Naive thymus-derived CD8-positive, alpha-beta T cell (primary cell): ENCODE results near the gene FNDC8. TPM values are rescaled to one million over a fixed set of nuclear protein-coding genes. Genes with fewer than 3 reads are reported as not detected.
"Not testable (repeated sequence)": the region's sequence is repeated elsewhere in the genome, so short reads cannot be mapped to it uniquely, and the experiment has no call there.

ENCODE experiments used
- ATAC-seq, 2 donors: fragments of 150-1000 bp; cut with Tn5 transposase in 1 of 2; sonication (Bioruptor Pico), chemical (Tn5 transposase) in 1 of 2; 1 replicate in 1 of 2; 2 replicates in 1 of 2; pipeline ENCODE4 v1.10.0; 2021; ENCODE audit warnings: mild to moderate bottlenecking in 2 of 2, moderate library complexity in 2 of 2
- POLR2A ChIA-PET: fragments of 350-600 bp; sonication (Branson Sonifier 250); formaldehyde crosslinking; loops from one replicate; lab custom pipeline; 2021; ENCODE audit warnings: antibody characterized with exemption; lab: Charles Lee
- DNase-seq, 10 donors: peaks; one replicate each; pipeline versions ENCODE4 v3.0.0 to v3.0.0-alpha.2; 2020 to 2022
- H3K27ac Mint-ChIP-seq, 10 donors: one replicate each; pipeline ENCODE4 v1.8.0; 2020 to 2022; ENCODE audit warnings: mild to moderate bottlenecking in 10 of 10, mixed read lengths in 10 of 10, moderate library complexity in 4 of 10, inconsistent platforms in 1 of 10
- H3K27me3 Mint-ChIP-seq, 5 donors: one replicate each; pipeline ENCODE4 v1.8.0; 2021 to 2022; ENCODE audit warnings: mixed read lengths in 5 of 5
- H3K36me3 Mint-ChIP-seq, 3 donors: one replicate each; pipeline ENCODE4 v1.8.0; 2020 to 2022; ENCODE audit warnings: mixed read lengths in 3 of 3, mild to moderate bottlenecking in 2 of 3, inconsistent platforms in 1 of 3
- H3K4me1 Mint-ChIP-seq, 4 donors: one replicate each; pipeline ENCODE4 v1.8.0; 2021 to 2022; ENCODE audit warnings: mixed read lengths in 4 of 4
- H3K4me3 Mint-ChIP-seq, 10 donors: one replicate each; pipeline ENCODE4 v1.8.0; 2020 to 2022; ENCODE audit warnings: mild to moderate bottlenecking in 10 of 10, mixed read lengths in 10 of 10, moderate library complexity in 6 of 10, inconsistent platforms in 1 of 10
- H3K9me3 Mint-ChIP-seq, 9 donors: one replicate each; pipeline ENCODE4 v1.8.0; 2020 to 2022; ENCODE audit warnings: mixed read lengths in 9 of 9, mild to moderate bottlenecking in 3 of 9, inconsistent platforms in 1 of 9, moderate library complexity in 1 of 9
- polyA plus RNA-seq, 3 donors: library from polyadenylated mRNA; unstranded; fragments of 300-500 nt; fragmentation: Illumina TruSeq; gene quantifications; one replicate each; pipeline ENCODE4 v1.2.3, GENCODE V29; 2021
- total RNA-seq, 8 experiments: library from RNA in 2 of 8; stranded (reverse) in 2 of 8; gene quantifications; one replicate each; pipeline ENCODE4 v1.2.3 and lab custom pipeline; 2021 to 2026

FNDC8 gene
- total and polyA plus RNA-seq, 5 experiments from 2014 or later: not detected

DNA sequence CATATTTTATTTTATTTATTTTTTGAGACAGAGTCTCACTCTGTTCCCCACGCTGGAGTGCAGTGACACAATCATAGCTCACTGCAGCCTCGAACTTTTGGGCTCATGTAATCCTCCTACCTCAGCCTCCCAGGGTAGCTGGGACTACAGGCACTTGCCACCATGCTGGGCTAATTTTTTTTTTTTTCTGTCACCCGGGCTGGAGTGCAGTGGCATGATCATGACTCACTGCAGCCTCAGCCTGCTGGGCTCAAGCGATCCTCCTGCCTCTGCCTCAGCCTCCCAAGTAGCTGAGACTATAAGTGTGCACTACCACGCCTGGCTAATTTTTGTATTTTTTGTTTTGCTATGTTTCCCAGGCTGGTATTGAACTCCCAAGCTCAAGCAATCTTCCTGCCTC lies 43.3 kb downstream of the FNDC8 start:
- Mint-ChIP-seq H3K27ac (peak overlapping the region in 5 of 10 donors; percentile 31 to 82 (median 75)), H3K9me3 (peaks cover 0 to 6% (median 2%) of the 10 kb centered on the region in 9 donors), H3K4me1 (peaks cover 33 to 51% (median 46%) of the 10 kb centered on the region in 4 donors), H3K27me3 (no peaks in the 10 kb centered on the region), H3K36me3 (no peaks in the 10 kb centered on the region), H3K4me3 (peak overlapping the region in 1 of 10 donors; percentile 46)
- POLR2A ChIA-PET: interaction anchor here (0.6 to 1.1 kb wide), 4 partner anchors 46 to 359 kb away, joined by 3 to 4 read pairs (median 3); no protein-coding TSS in a partner anchor
- no peak for DNase-seq
- ATAC-seq: no peak

DNA sequence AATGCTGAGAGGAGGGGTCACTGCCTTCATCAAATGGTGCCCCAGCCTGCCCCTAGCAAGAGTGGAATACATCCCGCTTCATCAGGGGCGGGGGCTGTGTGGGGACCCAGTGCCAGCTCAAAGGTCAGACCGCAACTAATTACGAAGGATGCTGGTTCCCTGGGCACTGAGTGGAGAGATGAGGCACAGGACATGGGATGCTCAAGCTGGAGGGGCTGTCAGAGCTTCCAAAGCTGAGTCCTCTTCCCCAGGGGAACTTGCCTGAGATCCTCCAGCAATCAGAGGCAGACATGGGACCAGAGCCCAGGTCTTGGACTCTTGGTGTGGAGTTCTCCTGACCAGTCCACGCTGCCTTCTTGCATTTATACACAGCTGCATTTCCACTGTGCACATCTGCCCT lies 45.1 kb downstream of the FNDC8 start:
- H3K4me3 Mint-ChIP-seq: no peak overlapping the region
- peak overlapping the region in 3 of 10 donors; percentile 29 to 65 (median 48) for H3K27ac Mint-ChIP-seq
- ATAC-seq: no peak
- no peaks in the 10 kb centered on the region for H3K36me3 Mint-ChIP-seq
- H3K27me3 Mint-ChIP-seq: no peaks in the 10 kb centered on the region
- DNase-seq: no peak
- peaks cover 23 to 38% (median 32%) of the 10 kb centered on the region in 4 donors for H3K4me1 Mint-ChIP-seq
- POLR2A ChIA-PET: interaction anchor here (0.7 to 1.6 kb wide), 3 partner anchors 27 to 581 kb away, joined by 3 to 7 read pairs (median 4); no protein-coding TSS in a partner anchor
- H3K9me3 Mint-ChIP-seq: no peaks in the 10 kb centered on the region

DNA sequence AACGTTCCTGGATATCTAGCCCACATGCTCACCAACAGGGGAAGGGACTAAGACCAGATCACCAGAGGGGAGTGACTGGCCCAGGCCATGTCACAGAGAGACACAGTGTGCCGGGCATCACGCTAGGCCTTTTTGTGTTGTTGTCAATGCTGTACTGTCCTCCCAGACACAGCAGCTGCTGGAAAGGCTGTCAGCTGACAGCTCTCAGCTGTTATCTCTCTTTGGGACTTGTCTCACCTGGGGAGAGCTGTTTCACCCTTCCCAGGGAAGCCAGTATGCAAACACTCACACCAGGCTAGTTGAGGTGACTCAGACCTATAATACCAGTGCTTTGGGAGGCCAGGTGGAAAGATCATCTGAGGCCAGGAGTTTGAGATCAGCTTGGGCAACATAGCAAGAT lies 45.6 kb downstream of the FNDC8 start:
- no peak for ATAC-seq
- H3K4me1 Mint-ChIP-seq: peaks cover 21 to 37% (median 31%) of the 10 kb centered on the region in 4 donors
- POLR2A ChIA-PET: interaction anchor here (0.7 to 4.6 kb wide), 5 partner anchors 48 to 580 kb away, joined by 3 to 29 read pairs (median 4); no protein-coding TSS in a partner anchor

DNA sequence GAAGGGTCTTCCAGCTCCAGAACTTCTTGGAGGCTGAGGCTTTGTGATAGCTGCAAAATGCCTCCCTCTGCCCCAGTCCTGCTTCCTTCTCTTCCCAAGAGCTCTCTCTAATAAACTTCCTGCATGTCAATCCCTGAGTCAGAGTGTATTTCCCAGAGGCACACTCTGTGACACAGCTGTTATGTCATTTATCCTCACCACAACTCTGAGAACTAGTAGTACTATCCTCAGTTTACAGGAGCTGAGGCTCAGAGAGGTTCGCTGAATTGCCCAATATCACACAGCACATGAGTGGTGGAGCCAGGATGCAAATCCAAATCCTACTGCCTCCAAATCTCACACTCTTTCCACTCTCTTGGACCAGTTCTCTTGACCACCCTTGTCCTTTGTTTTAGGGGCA lies 46.3 kb downstream of the FNDC8 start:
- DNase-seq (no peak), ATAC-seq (no peak)
- Mint-ChIP-seq H3K4me3 (no peak overlapping the region), H3K9me3 (no peaks in the 10 kb centered on the region), H3K36me3 (no peaks in the 10 kb centered on the region), H3K27me3 (no peaks in the 10 kb centered on the region), H3K27ac (peak overlapping the region in 1 of 10 donors; percentile 11), H3K4me1 (peaks cover 19 to 37% (median 30%) of the 10 kb centered on the region in 4 donors)
- POLR2A ChIA-PET: interaction anchor here (0.7 to 4.6 kb wide), 4 partner anchors 47 to 579 kb away, joined by 3 to 29 read pairs (median 4); no protein-coding TSS in a partner anchor

More for the DNA sequence above, 45.6 kb downstream of the FNDC8 start:
- H3K9me3 Mint-ChIP-seq: no peaks in the 10 kb centered on the region
- no peaks in the 10 kb centered on the region for H3K36me3 Mint-ChIP-seq
- H3K4me3 Mint-ChIP-seq: no peak overlapping the region
- H3K27me3 Mint-ChIP-seq: no peaks in the 10 kb centered on the region
- DNase-seq: no peak
- peak overlapping the region in 2 of 10 donors; percentile 42 to 48 for H3K27ac Mint-ChIP-seq

DNA sequence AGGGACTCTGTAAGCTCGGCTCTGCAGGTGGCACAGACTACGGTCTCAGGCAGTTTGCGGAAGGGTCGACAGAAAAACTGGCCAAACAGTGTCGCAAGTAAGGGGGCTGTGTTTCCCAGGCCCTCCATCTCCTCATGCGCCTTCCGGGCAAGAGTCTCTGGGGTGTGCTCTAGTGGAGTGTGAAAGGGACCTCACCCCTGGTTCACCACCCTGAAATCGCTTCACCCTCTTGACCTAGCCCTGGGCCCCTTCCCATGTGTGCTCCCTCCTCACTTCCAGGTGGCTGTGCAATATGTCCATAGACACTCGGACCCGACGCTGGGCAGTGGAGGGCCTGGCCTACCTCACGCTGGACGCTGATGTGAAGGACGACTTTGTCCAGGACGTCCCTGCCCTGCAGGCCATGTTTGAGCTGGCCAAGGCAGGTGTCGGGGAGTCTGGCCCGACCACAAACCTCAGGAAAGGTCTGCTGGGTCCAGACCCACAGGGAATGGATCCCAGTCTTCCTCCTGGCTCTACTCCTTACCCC lies 48.5 kb downstream of the FNDC8 start:
- Mint-ChIP-seq H3K9me3 (no peaks in the 10 kb centered on the region), H3K36me3 (no peaks in the 10 kb centered on the region), H3K27ac (peak overlapping the region in 2 of 10 donors; percentile 45 to 73), H3K4me1 (peaks cover 18 to 46% (median 42%) of the 10 kb centered on the region in 4 donors), H3K4me3 (no peak overlapping the region), H3K27me3 (no peaks in the 10 kb centered on the region)
- DNase-seq: no peak
- ATAC-seq: no peak
- POLR2A ChIA-PET: interaction anchor here (0.5 to 4.6 kb wide), 10 partner anchors 9 to 370 kb away, joined by 3 to 29 read pairs (median 4); partner anchors contain the start of gene SLFN5

DNA sequence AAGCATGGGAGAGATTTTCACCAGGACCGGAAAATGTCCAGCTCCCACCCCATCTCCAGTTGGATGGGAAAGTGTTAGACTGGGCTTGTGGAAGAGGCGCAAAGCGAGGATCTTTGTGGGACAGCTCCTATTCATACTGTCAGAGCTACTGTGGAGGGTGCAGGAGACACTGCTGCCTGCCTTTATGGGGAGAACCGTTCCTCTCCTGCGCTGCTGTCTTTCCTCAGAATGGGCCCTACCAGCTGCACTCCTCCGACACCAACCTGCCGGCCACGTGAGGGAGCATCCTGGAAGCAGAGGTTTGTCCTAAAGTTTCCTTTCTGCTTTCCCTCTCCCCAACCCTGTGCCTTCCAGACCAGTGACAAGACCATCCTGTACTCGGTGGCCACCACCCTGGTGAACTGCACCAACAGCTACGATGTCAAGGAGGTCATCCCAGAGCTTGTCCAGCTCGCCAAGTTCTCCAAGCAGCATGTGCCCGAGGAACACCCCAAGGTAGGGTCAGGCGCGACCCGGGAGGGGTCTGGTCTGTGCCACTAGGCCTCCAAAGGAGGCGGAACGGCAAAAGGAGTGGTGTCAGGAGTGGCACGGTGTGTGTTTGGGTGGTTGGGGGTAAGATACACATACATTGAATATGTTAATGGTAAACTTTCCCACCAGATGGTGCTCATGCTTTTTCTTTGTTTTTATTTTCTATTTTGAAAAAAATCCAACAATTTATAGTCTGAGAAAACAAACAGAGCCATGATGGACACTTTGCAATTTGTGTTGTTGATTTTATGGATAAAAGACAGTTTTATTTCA lies 49.8 kb downstream of the FNDC8 start:
- Mint-ChIP-seq H3K4me3 (peak overlapping the region; percentile 48 to 84 (median 60)), H3K27ac (peak overlapping the region; percentile 55 to 96 (median 91)), H3K27me3 (no peaks in the 10 kb centered on the region), H3K9me3 (no peaks in the 10 kb centered on the region), H3K4me1 (peaks cover 23 to 51% (median 48%) of the 10 kb centered on the region in 4 donors), H3K36me3 (no peaks in the 10 kb centered on the region)
- DNase-seq (peak in 8 of 10 donors; percentile 13 to 79 (median 49)), ATAC-seq (peak; percentile 79 to 87)
- POLR2A ChIA-PET: interaction anchor here (0.6 to 4.6 kb wide), 10 partner anchors 10 to 407 kb away, joined by 3 to 29 read pairs (median 7); partner anchors contain the start of genes PEX12 and SLFN5

DNA sequence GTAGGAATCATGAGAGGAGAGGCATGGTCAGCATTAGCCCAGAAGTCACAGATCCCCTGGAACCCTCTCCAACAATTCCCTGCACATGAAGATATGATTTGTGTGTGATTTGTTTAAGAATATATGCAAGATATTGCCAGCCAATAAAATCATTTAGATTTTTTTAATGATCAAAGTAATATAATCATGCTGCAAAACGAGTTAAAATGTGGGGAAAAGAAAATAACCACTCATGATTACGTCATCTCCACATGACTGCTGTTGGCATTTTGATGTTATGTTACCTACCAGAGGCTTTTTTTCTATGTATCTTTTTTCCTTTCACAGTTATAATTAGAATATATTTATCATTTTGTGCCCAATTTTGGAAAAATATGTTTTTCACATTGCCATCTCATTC lies 50.4 kb downstream of the FNDC8 start:
- Mint-ChIP-seq H3K4me3 (peak overlapping the region; percentile 48 to 84 (median 60)), H3K4me1 (peaks cover 24 to 55% (median 51%) of the 10 kb centered on the region in 4 donors), H3K9me3 (no peaks in the 10 kb centered on the region), H3K36me3 (no peaks in the 10 kb centered on the region), H3K27ac (peak overlapping the region; percentile 55 to 96 (median 91)), H3K27me3 (no peaks in the 10 kb centered on the region)
- POLR2A ChIA-PET: interaction anchor here (0.7 to 4.6 kb wide), 10 partner anchors 11 to 368 kb away, joined by 3 to 29 read pairs (median 8); partner anchors contain the start of genes SLFN12L and SLFN5
- DNase-seq (peak in 2 of 10 donors; percentile 66 to 69), ATAC-seq (peak; percentile 74 to 77)

DNA sequence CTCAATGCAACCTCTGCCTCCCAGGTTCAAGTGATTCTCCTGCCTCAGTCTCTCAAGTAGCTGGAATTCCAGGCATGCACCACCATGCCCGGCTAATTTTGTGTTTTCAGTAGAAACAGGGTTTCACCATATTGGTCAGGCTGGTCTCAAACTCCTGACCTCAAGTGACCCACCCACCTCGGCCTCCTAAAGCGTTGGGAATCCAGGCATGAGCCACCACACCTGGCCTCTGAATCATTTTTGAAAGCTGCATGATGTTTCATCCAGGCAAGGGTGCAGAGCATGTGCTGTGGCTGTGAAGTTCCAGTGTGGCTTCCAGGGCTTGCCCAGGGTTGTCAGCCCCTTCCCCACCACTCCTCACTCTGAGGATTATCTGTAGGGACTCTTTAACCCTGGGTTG lies 50.9 kb downstream of the FNDC8 start:
- not testable (repeated sequence) for H3K9me3 Mint-ChIP-seq, H3K27me3 Mint-ChIP-seq, H3K36me3 Mint-ChIP-seq, DNase-seq, ATAC-seq
- peaks cover 28 to 60% (median 56%) of the 10 kb centered on the region in 4 donors for H3K4me1 Mint-ChIP-seq
- peak overlapping the region in 6 of 10 donors; percentile 22 to 47 (median 34) for H3K4me3 Mint-ChIP-seq
- POLR2A ChIA-PET: interaction anchor here (0.6 to 4.1 kb wide), 9 partner anchors 24 to 365 kb away, joined by 3 to 21 read pairs (median 5); partner anchors contain the start of genes SLFN12L and SLFN5
- H3K27ac Mint-ChIP-seq: peak overlapping the region; percentile 52 to 96 (median 87)

DNA sequence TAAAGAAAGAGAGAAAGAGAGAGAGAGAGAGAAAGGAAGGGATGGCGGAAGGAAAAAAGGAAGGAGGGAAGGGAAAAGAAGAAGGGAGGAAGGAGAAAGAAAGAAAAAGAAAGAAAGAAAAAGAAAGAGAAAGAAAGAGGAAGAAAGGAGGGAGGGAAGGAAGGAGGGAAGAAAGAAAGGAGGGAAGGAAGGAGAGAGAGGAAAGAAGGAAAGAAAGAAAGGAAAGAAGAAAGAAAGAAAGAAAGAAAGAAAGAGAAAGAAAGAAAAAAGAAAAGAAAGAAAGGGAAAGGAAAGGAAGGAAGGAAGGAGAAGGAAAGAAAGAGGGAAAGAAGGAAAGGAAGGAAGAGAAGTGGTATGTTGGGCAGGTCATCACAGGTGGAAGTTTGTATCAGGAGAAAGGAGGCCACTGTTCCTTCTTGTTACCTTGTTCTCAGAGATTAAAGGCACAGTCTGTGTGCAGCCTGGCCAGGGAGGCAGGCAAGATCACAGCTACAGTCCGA lies 53.5 kb downstream of the FNDC8 start:
- Mint-ChIP-seq H3K9me3 (peaks cover 0 to 5% (median 0%) of the 10 kb centered on the region in 9 donors), H3K36me3 (peaks cover 0 to 2% (median 0%) of the 10 kb centered on the region in 3 donors), H3K4me1 (peaks cover 34 to 82% (median 72%) of the 10 kb centered on the region in 4 donors), H3K27me3 (peaks cover 0 to 2% (median 0%) of the 10 kb centered on the region in 5 donors), H3K27ac (peak overlapping the region; percentile 23 to 99 (median 85)), H3K4me3 (peak overlapping the region in 6 of 10 donors; percentile 18 to 80 (median 40))
- POLR2A ChIA-PET: interaction anchor here (0.6 to 11.0 kb wide), 10 partner anchors 9 to 366 kb away, joined by 3 to 102 read pairs (median 4); partner anchors contain the start of genes SLFN12L and SLFN5
- ATAC-seq: no peak
- DNase-seq: no peak

DNA sequence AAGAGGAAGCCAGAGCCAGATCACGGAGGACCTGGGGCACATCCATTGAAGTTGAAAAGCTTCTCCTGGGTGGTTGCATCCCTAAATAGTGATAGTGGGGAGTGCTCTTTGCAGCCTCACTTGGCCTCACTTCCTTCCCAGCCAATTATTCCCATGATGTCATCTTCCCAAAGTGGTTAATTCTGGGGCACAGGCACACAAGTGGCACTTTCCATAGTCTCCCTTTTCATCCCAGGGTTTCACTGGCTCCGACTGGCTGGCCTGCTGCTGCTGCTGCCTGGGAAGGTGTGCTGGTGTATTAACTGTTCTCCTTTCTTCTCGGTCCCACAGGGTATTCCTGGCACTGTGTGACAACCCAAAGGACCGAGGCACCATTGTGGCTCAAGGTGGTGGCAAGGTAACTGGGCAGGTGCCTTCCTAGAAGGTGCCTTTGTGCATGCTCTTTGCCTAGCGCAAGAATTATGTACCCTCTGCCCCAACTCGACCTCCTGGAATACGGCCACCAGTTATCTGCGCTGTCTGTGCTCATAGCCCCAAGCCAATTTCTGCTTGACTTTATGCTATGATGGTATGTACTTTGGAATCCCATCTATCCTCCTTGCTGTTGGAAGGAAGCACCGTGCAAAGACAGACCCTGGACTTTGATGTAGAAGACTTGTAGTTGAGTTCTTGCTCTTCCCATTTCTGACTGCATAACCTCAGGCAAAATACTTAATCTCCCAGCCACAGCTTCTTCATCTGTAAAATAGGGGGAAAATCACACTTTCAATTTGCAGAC lies 54.4 kb downstream of the FNDC8 start:
- peaks cover 0 to 2% (median 0%) of the 10 kb centered on the region in 5 donors for H3K27me3 Mint-ChIP-seq
- DNase-seq (no peak), ATAC-seq (no peak)
- peak overlapping the region; percentile 77 to 99 (median 92) for H3K27ac Mint-ChIP-seq
- peaks cover 0 to 2% (median 0%) of the 10 kb centered on the region in 3 donors for H3K36me3 Mint-ChIP-seq
- peaks cover 0 to 5% (median 0%) of the 10 kb centered on the region in 9 donors for H3K9me3 Mint-ChIP-seq
- POLR2A ChIA-PET: interaction anchor here (0.6 to 11.0 kb wide), 9 partner anchors 8 to 365 kb away, joined by 3 to 102 read pairs (median 3); partner anchors contain the start of genes SLFN12L and SLFN5
- H3K4me3 Mint-ChIP-seq: peak overlapping the region in 6 of 10 donors; percentile 6 to 87 (median 52)
- peaks cover 37 to 91% (median 79%) of the 10 kb centered on the region in 4 donors for H3K4me1 Mint-ChIP-seq

DNA sequence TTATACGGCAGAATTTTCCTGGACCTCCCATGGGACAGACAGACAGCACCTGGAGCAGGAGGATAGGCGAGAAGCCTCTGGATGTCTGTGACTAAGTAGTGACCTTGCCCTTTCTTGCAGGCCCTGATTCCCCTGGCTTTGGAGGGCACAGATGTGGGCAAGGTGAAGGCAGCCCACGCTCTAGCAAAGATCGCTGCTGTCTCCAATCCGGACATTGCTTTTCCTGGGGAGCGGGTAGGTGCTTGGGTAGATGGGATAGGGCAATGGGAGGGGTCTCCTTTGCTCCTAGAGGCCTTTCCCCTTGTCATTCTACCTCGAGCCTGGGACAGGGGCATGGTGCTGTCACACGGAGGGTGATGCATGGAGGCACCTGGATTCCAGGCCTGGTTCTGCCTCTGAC lies 55.5 kb downstream of the FNDC8 start:
- H3K27ac Mint-ChIP-seq: peak overlapping the region; percentile 88 to 99 (median 93)
- no peak for ATAC-seq
- DNase-seq: no peak
- peaks cover 0 to 2% (median 0%) of the 10 kb centered on the region in 5 donors for H3K27me3 Mint-ChIP-seq
- POLR2A ChIA-PET: interaction anchor here (0.6 to 11.0 kb wide), 7 partner anchors 11 to 361 kb away, joined by 3 to 102 read pairs (median 5); partner anchors contain the start of genes SLFN12L and SLFN5
- peaks cover 0 to 2% (median 0%) of the 10 kb centered on the region in 3 donors for H3K36me3 Mint-ChIP-seq
- H3K4me3 Mint-ChIP-seq: peak overlapping the region in 8 of 10 donors; percentile 27 to 90 (median 75)
- H3K4me1 Mint-ChIP-seq: peaks cover 35 to 90% (median 71%) of the 10 kb centered on the region in 4 donors
- peaks cover 0 to 5% (median 0%) of the 10 kb centered on the region in 9 donors for H3K9me3 Mint-ChIP-seq
